Osteocyte (in vitro differentiated cells): ENCODE data around the gene CNTN3. TPM values are rescaled to one million over a fixed set of nuclear protein-coding genes. Genes with fewer than 3 reads are reported as not detected.

Experiments
- DNase-seq: peaks from one replicate; pipeline ENCODE4 v3.0.0; 2021; ENCODE audit warnings: mixed read lengths; ENCODE audit not compliant: unreplicated experiment; ENCODE audit errors: extremely low spot score
- H3K27ac Mint-ChIP-seq: one replicate; pipeline ENCODE4 v1.8.0; 2021; ENCODE audit warnings: mild to moderate bottlenecking, mixed read lengths; ENCODE audit not compliant: unreplicated experiment
- H3K27me3 Mint-ChIP-seq: one replicate; pipeline ENCODE4 v1.8.0; 2021; ENCODE audit warnings: mixed read lengths; ENCODE audit not compliant: unreplicated experiment
- H3K36me3 Mint-ChIP-seq: one replicate; pipeline ENCODE4 v1.8.0; 2021; ENCODE audit warnings: mixed read lengths; ENCODE audit not compliant: unreplicated experiment
- H3K4me1 Mint-ChIP-seq: one replicate; pipeline ENCODE4 v1.8.0; 2021; ENCODE audit warnings: mixed read lengths; ENCODE audit not compliant: unreplicated experiment
- H3K4me3 Mint-ChIP-seq: one replicate; pipeline ENCODE4 v1.8.0; 2021; ENCODE audit warnings: mild to moderate bottlenecking, moderate library complexity, mixed read lengths; ENCODE audit not compliant: unreplicated experiment
- H3K9me3 Mint-ChIP-seq: one replicate; pipeline ENCODE4 v1.8.0; 2021; ENCODE audit warnings: mixed read lengths; ENCODE audit not compliant: unreplicated experiment
- CTCF ChIP-seq: fragments of 200-600 bp; sonication (generic); IDR thresholded peaks from 2 replicates; pipeline ENCODE4 v1.5.0; 2021; ENCODE audit warnings: antibody characterized with exemption, mild to moderate bottlenecking, moderate library complexity
- total RNA-seq: library from RNA; stranded (reverse); gene quantifications from 2 replicates; pipeline ENCODE4 v1.2.1, GENCODE V29; 2021

The CNTN3 gene
- total RNA-seq, 1 donor from 2014 or later: 0.35 TPM

DNA sequence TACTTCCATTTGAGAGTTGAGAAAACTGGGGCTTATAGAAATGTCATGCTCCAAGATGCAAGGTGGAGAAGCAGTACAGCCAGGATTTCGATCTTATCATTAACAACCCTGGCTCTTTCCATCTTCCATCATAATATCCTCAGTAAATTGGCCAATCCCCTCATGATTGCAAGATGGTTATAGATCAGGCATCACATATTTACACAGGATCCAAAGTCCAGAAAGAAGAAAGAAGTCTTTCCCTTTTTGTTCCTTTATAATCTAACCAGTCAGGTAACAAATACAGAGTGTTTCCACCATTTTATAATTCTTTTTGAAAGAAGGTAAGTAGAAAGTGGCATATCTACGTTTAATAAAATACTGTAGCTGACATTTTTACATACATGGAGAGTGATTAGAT lies 29.7 kb downstream of the CNTN3 start:
- no peaks in the 10 kb centered on the region for H3K27me3 Mint-ChIP-seq
- no peak for TF ChIP-seq CTCF

DNA sequence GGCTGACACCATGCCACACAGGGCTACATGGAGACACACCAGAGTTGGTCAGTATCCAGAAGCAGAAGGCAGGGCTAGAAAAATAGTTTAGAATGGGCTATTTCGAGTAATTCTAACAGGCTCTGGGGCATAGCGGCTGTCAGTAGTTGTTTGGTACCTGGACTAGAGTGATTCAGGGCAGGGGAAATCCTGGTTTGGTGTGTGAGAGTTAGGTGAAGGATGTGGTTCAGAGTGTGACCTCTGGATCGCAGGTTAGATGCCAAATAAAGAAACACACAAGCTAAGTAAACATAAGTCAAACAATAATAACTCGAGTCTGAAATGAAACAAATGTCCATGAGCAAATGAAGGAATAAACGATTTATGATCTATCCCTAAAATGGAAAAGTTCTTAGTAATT lies 31.5 kb downstream of the CNTN3 start:
- TF ChIP-seq CTCF: no peak

More for the DNA sequence above, 29.7 kb downstream of the CNTN3 start:
- no peak overlapping the region for H3K27ac Mint-ChIP-seq
- H3K36me3 Mint-ChIP-seq: no peaks in the 10 kb centered on the region
- H3K9me3 Mint-ChIP-seq: no peaks in the 10 kb centered on the region
- no peak overlapping the region for H3K4me3 Mint-ChIP-seq
- no peak for DNase-seq
- H3K4me1 Mint-ChIP-seq: no peaks in the 10 kb centered on the region

DNA sequence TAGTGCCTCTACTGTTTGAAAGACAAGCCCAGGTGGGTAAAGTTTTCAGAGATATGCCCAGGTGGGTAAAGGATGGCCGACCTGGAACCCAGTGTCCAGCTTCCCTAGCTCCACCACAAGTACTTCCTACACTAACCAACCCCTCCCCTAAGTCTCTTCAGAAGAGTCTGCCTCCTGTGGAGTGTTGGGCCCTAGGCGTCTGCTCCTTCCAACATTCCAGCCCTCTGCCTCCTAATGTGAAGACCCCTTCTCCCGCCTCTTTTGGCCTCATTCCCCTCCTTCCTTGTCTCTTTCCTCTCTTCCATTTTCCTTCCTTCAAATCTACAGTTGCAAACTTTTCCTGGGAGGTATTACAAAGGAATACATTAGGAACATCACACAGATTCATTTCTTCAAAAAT lies 38.6 kb downstream of the CNTN3 start:
- Mint-ChIP-seq H3K4me1 (no peaks in the 10 kb centered on the region), H3K27me3 (no peaks in the 10 kb centered on the region), H3K9me3 (no peaks in the 10 kb centered on the region), H3K36me3 (no peaks in the 10 kb centered on the region), H3K27ac (no peak overlapping the region), H3K4me3 (no peak overlapping the region)
- no peak for DNase-seq
- no peak for TF ChIP-seq CTCF

More for the DNA sequence above, 31.5 kb downstream of the CNTN3 start:
- no peak overlapping the region for H3K27ac Mint-ChIP-seq
- no peaks in the 10 kb centered on the region for H3K4me1 Mint-ChIP-seq
- DNase-seq: no peak
- no peaks in the 10 kb centered on the region for H3K9me3 Mint-ChIP-seq
- H3K27me3 Mint-ChIP-seq: no peaks in the 10 kb centered on the region
- H3K4me3 Mint-ChIP-seq: no peak overlapping the region
- H3K36me3 Mint-ChIP-seq: no peaks in the 10 kb centered on the region

DNA sequence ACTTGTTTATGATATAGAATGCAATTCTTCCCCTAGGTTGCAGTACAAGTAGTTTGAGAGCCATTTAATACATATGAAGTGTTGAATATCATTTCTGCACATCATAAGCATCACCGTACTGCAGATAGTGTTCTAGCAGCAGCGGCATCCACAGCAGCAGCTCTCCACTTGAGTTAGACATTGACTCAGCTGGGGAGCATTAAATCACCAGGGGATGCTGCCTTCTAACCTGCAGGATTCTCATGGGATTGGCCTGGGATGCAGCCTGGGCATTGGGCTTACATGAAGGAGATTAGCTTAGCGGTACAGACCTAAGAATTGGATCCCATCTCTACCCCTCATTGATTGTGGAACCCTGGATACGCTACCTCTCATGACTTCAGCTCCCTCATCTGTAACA lies 43.3 kb downstream of the CNTN3 start:
- Mint-ChIP-seq H3K9me3 (peaks cover 20% of the 10 kb centered on the region), H3K4me3 (no peak overlapping the region), H3K4me1 (no peaks in the 10 kb centered on the region), H3K36me3 (no peaks in the 10 kb centered on the region), H3K27me3 (no peaks in the 10 kb centered on the region), H3K27ac (no peak overlapping the region)
- TF ChIP-seq CTCF: no peak
- DNase-seq: no peak
